ENCODE data around the gene MYO9A. TPM values are rescaled to one million over a fixed set of nuclear protein-coding genes. Genes with fewer than 3 reads are reported as not detected.

The MYO9A gene
- total RNA-seq, 1 donor from 2014 or later: 79.5 TPM

GRCh38 chr15:71826196-71826595 lies 291.8 kb downstream of the MYO9A start:
- H3K27ac Mint-ChIP-seq: no peak overlapping the region
- H3K9me3 Mint-ChIP-seq: peaks cover 9% of the 10 kb centered on the region
- no peak for TF ChIP-seq CTCF (IDR thresholded peaks at IDR 0.05; ENCODE audit: unreplicated experiment)
- H3K4me3 Mint-ChIP-seq: no peak overlapping the region
- no peak for DNase-seq (ENCODE audit: low spot score in 2 of 2, unreplicated experiment in 2 of 2)
- H3K36me3 Mint-ChIP-seq: peaks cover 66% of the 10 kb centered on the region
- peaks cover 16% of the 10 kb centered on the region for H3K4me1 Mint-ChIP-seq
- H3K27me3 Mint-ChIP-seq (ENCODE audit: low read depth): no peaks in the 10 kb centered on the region

- TF ChIP-seq CTCF (IDR thresholded peaks at IDR 0.05; ENCODE audit: unreplicated experiment): no peak
- DNase-seq (ENCODE audit: low spot score in 2 of 2, unreplicated experiment in 2 of 2): no peak
- Mint-ChIP-seq H3K27ac (no peak overlapping the region), H3K4me1 (peaks cover 14% of the 10 kb centered on the region), H3K27me3 (ENCODE audit: low read depth) (no peaks in the 10 kb centered on the region), H3K4me3 (no peak overlapping the region), H3K36me3 (peaks cover 72% of the 10 kb centered on the region), H3K9me3 (peaks cover 17% of the 10 kb centered on the region)
These were observed 292.8 kb downstream of the MYO9A start for GRCh38 chr15:71825021-71825730.

GRCh38 chr15:71823801-71824200 lies 294.1 kb downstream of the MYO9A start:
- DNase-seq (ENCODE audit: low spot score in 2 of 2, unreplicated experiment in 2 of 2): no peak
- H3K36me3 Mint-ChIP-seq: peaks cover 66% of the 10 kb centered on the region

GRCh38 chr15:71822890-71823630 lies 294.9 kb downstream of the MYO9A start:
- Mint-ChIP-seq H3K9me3 (peaks cover 24% of the 10 kb centered on the region), H3K27me3 (ENCODE audit: low read depth) (no peaks in the 10 kb centered on the region), H3K4me1 (peaks cover 14% of the 10 kb centered on the region), H3K4me3 (no peak overlapping the region), H3K27ac (peak overlapping the region; percentile 76), H3K36me3 (peaks cover 65% of the 10 kb centered on the region)
- DNase-seq (ENCODE audit: low spot score in 2 of 2, unreplicated experiment in 2 of 2): no peak
- no peak for TF ChIP-seq CTCF (IDR thresholded peaks at IDR 0.05; ENCODE audit: unreplicated experiment)

More at GRCh38 chr15:71823801-71824200, 294.1 kb downstream of the MYO9A start:
- peak overlapping the region; percentile 77 for H3K27ac Mint-ChIP-seq
- H3K27me3 Mint-ChIP-seq (ENCODE audit: low read depth): no peaks in the 10 kb centered on the region
- peaks cover 20% of the 10 kb centered on the region for H3K9me3 Mint-ChIP-seq
- no peak overlapping the region for H3K4me3 Mint-ChIP-seq
- H3K4me1 Mint-ChIP-seq: peaks cover 14% of the 10 kb centered on the region
- TF ChIP-seq CTCF (IDR thresholded peaks at IDR 0.05; ENCODE audit: unreplicated experiment): no peak

GRCh38 chr15:71821547-71822129 lies 296.3 kb downstream of the MYO9A start:
- Mint-ChIP-seq H3K27me3 (ENCODE audit: low read depth) (no peaks in the 10 kb centered on the region), H3K4me1 (peaks cover 14% of the 10 kb centered on the region), H3K27ac (no peak overlapping the region), H3K4me3 (no peak overlapping the region), H3K36me3 (peaks cover 60% of the 10 kb centered on the region), H3K9me3 (peaks cover 28% of the 10 kb centered on the region)
- no peak for DNase-seq (ENCODE audit: low spot score in 2 of 2, unreplicated experiment in 2 of 2)
- no peak for TF ChIP-seq CTCF (IDR thresholded peaks at IDR 0.05; ENCODE audit: unreplicated experiment)

All from mesothelial cell of epicardium (in vitro differentiated cells).